Stimulated activated CD8-positive, alpha-beta memory T cell treated with anti-CD3 and anti-CD28 coated beads, Interleukin-2, amount 100 ng/mL, for 1 hour (primary cell): ENCODE measurements around the gene MSRB1.

Source experiments
- DNase-seq, 2 donors: peaks; one replicate each; pipeline ENCODE4 v3.0.0-alpha.2; 2020; ENCODE audit warnings: low read depth in 2 of 2

The MSRB1 gene, protein sequence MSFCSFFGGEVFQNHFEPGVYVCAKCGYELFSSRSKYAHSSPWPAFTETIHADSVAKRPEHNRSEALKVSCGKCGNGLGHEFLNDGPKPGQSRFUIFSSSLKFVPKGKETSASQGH

DNA sequence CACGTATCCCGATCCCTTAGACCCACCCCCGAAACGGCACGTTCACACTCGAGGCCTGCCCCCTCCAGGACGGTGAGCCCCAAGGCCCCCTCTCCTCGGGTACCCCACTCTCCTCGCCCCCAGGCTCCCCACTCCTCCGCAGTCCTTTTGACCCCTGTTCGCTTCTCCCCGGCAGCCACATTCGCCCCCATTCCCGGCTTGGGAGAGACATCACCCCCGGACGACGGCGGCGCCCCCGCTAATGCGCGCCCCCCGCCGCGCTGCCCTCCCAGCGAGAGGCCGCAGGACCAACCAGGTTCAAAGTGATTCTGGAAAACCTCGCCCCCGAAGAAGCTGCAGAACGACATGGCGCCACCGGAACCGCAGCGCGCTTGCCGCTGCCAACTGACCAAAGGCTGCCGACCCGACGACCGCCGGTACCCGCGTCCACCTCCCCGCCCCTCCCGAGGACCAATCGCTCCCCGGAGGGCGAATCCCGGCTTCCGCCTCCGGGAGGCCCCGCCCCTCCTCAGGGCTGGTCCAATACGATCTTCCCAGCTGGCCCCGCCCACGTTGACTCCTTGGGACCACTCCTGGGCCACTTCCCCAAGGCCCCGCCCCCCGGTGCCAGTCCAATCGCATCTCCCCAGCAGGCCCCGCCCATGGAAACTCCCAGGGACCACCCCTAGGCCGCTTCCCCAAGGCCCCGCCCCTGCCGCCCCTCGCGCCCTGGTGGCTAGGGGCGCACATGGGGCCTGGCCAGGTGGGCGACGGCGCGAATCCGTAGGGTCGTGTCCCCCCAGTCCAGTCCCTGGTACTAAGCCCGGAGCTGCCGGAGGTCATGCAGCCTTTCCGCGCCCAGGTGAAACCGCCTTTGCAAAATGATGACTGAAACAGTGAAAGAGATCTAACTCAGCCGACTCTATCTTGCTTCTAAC, at the start of gene MSRB1:
TSS of gene MSRB1 (minus strand) at position 390 of the 917 bp plus-strand sequence. CDS start at position 347, 43 bp downstream.
- peak; percentile 97 to 99 for DNase-seq

DNA sequence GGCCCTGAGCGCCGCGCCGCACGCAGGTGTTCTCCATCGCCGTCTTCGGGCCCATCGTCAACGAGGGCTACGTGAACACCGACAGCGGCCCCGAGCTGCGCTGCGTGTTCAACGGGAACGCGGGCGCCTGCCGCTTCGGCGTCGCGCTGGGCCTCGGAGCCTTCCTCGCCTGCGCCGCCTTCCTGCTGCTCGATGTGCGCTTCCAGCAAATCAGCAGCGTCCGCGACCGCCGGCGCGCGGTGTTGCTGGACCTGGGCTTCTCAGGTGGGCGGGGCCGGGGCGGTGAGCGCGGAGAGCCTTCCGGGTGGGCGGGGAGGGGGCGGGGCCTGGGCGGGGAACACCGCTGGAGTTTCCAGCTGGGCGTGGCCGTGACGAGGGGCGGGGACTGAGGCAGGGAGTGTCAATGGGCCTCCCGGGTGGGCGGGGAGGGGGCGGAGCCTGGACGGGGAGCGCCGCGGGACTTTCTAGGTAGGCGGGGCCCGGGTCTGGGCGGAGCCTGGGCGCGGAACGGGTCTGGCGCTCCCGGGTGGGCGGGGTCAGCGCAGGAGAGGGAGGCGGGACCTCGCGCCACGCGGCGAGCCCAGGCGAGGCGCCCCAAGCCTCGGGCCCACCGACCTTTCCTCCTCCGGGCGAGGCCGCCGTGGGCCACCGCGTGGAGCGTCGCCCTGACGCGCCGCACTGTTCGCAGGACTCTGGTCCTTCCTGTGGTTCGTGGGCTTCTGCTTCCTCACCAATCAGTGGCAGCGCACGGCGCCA, 49.1 kb upstream of the MSRB1 start:
- DNase-seq = peak; percentile 95 to 98

DNA sequence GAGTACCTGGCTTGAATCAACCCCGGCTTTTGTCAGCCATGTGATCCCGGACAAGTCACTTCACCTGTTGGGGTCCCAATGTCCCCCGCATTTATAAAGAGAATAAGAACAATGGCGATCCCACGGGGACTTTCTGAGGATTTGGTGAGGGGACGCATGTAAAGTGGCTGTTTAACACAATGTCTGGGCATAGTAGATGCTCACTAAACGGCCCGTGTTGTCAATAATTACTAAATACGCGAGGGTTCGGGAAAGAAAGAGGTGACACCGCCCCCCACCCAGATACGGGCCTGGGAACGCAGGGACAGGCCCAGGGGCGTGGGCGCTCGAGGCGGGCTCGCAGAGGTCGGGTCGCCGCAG, 48.6 kb upstream of the MSRB1 start:
- no peak for DNase-seq

DNA sequence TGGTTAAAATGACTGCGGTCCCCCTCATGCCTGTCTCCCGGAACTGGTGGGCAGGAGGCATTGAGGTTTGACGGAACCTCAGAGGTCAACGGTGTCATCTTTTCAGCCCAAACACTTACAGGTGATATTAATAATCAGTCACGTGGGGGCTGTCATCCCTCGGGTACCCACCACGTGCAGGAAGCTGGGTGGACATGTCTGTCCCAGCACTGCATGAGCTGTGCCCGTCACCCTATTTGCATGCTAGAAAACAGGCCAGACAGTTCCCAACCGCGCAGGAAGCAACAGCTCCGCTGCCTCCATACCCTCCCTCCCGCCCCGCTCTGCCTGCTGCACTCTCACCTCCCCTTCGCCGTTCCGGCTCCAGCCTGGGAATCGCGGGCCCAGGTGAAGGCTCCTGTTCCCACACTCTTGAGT, 48.1 kb upstream of the MSRB1 start:
- DNase-seq = no peak

DNA sequence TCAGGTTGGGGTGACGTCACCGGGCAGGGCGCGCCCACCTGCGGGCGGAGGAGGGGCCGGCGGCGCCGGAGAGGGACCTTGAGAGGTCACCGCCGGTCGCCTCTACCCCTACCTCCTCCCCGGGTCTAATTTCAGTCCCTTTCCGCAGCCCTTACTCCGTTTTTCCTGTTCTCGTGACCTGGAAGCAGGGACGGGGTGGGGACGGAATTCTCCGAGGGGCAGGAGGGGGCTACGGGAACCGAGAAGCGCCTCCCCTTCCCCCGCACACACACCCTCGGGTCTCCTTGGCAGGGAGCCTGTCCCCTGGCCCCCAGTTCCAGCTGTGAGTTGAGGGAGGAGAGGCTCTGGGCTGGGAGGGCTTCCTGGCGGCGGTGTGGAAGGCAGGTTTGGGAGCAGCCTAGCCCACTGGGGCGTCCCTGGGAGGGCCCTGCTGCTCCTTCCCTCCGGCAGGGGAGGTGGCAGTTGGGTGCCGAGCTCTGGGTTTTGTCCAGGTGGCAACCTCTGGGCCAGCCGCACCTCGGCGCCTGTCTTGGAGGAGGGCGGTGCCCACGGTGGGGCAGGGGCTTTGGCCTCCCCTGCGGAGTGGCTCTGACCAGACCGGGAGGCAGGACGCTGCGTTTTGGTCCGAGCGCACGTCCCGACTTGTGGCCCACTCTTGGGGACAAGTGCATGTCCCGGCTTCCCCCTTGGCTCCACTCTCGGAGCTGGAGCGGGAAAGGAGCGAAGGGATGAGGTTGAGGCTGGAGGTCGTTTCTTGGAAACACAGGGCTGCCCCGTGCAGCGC, 47.5 kb upstream of the MSRB1 start:
- peak in 1 of 2 donors; percentile 31 for DNase-seq

DNA sequence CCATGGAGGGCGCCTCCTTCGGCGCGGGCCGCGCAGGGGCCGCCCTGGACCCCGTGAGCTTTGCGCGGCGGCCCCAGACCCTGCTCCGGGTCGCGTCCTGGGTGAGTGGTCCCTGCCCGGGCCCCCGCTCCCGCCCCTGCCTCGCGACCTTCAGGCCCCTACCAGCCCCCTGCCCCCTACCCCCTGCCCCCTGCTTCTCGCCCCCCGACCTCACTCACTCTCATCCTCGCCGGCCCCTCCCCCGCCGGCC, 47.0 kb upstream of the MSRB1 start:
- DNase-seq = no peak

DNA sequence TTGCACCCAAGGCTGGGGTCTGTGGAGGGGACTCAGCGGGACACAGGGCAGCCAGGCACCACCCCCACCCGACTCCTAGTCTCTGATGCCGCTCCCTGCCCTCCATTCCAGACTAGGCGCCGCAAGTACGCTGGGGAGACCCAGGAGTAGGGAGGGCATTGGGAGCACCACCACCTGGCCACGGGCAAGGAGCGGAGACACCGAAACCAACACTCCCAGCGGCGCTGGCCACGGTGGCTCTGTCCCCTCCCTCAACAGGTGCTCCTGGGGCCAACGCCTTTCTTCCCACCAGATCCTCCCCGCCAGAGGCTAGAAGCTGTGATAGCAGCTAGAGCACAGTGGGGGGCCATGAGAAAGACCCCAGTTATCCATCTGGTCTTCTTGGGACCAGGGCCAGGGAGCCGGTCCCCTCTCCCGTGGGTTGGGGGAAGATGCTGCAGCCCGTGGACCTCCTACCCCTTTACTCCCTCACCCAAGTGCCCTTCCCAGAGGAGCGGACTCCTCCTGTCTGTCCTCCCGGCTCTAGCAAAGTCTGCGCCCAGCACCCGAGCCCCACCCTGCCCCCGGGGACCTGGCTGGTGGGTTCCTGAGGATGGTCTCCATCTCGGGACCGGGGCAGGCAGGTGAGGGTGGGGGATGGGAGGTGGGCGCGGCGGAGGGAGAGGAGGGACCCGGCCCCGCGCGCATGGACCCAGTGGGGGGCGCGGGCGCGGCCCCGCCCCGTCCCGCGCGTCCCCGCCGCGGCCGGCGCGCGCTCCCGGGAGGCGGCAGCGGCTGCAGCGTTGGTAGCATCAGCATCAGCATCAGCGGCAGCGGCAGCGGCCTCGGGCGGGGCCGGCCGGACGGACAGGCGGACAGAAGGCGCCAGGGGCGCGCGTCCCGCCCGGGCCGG, 46.5 kb upstream of the MSRB1 start, which contains the start of gene SYNGR3:
TSS of gene SYNGR3 (plus strand) at position 762 of the 892 bp plus-strand sequence. CDS start 133 bp downstream, outside the sequence.
- DNase-seq = no peak

DNA sequence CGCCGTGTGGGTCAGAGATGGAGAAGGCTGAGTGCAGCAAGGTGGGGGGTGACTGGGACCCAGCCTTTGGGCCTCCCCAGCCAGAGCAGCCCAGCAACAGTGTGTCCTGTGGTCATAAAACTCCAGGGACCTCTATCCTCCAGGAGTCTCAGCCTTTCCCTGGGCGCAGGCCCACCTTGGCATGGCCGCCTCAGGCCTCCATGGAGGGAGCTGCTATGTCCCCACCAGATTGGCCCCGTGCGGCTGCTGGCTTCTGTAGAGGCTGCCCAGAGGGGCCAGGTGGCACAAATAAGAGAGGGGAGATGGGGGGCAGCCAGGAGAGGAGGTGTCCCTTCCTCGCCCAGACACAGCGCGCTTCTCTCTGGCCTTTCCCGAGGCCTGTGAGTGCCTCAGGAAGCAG, 44.2 kb upstream of the MSRB1 start:
- DNase-seq = no peak

DNA sequence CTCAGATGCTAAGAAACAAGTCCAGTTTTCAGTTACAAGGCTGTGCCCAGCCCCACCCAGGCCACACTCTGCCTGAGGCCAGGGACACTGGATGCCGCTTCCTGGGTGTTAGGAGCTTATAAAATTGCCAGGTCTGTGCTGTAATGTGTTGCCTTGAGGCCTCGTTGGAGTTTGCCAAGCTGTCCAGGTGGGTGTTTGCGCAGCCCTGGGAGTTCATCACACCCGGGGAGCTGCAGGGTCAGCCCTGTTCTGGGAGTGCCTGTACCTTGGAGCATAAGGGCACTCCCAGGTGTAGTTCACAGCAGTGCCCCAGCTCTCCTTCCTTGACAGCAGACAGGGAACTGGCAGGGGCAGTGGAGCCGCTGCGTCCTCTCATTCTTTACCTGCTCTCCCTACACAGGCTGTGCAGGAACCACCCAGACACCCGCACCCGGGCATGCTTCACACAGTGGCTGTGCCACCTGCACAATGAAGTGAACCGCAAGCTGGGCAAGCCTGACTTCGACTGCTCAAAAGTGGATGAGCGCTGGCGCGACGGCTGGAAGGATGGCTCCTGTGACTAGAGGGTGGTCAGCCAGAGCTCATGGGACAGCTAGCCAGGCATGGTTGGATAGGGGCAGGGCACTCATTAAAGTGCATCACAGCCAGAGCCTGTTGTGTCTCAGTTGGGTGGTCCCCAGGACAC, 42.6 kb upstream of the MSRB1 start:
- DNase-seq = no peak

DNA sequence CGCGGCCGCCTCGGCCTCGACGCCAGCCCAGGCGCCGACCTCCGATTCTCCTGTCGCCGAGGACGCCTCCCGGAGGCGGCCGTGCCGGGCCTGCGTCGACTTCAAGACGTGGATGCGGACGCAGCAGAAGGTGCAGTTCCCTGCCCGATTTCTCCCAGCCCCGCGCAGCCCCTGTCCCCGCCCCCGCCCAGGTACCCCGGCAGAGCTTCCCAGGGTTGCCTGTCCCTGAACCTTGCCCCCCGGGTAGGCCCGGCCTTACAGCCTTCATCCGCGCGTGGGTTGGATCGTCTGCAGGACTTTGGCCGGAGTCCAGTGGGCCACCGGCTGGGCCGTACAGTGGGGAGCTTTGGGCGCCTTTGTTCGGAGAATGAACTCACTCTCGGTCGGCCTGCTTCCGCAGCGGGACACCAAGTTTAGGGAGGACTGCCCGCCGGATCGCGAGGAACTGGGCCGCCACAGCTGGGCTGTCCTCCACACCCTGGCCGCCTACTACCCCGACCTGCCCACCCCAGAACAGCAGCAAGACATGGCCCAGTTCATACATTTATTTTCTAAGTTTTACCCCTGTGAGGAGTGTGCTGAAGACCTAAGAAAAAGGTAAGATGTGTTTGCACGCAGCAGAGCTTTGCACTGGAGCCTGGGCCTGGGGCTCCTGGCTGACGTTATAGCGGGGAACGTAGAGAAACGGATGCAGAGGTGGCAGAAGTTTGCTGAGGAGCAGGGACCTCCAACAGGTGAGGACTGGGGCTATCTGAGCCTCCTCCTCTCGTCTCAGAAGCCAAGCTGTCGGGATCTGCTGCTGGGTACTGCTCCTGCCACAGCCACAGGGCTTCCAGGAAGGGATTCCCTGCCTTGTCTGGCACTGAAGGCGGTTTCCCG, 41.6 kb upstream of the MSRB1 start:
- no peak for DNase-seq

DNA sequence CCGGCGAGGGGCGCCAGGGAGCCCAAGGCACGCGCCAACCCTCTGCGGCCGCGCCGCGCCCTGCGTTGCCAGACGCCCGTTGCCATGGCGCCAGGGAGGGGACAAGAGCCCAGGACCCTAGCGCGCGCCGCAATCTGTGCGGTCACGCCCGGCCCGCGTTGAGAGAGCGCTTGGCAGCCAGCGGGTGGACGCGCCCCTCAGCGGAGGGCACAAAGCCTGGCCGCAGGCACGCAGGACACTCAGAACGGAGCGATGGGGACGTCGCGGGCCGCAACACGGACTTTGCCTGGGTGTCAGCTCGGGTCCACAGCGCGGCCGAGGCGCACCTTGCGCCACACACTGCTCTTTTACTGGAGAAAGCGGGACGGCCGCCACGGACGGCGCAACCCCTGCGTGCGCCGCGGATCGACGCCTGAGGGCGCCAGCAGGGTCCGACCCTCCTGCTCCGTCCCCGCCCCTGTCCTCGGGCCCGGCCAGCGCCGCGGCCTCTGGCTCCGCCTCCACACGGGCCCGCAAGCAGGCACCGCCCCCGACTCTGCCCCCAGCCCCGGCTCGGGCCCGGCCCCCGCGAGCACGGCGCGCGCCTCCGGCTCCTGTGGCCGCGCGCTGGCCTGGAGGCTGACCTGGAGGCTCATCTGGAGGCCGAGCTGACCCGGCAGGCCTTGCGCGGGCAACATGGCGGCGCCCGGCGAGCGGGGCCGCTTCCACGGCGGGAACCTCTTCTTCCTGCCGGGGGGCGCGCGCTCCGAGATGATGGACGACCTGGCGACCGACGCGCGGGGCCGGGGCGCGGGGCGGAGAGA, 40.7 kb upstream of the MSRB1 start, which contains the start of gene GFER:
TSS of gene GFER (plus strand) at position 650 of the 803 bp plus-strand sequence. CDS start at position 676, 26 bp downstream.
- DNase-seq = peak in 1 of 2 donors; percentile 31

DNA sequence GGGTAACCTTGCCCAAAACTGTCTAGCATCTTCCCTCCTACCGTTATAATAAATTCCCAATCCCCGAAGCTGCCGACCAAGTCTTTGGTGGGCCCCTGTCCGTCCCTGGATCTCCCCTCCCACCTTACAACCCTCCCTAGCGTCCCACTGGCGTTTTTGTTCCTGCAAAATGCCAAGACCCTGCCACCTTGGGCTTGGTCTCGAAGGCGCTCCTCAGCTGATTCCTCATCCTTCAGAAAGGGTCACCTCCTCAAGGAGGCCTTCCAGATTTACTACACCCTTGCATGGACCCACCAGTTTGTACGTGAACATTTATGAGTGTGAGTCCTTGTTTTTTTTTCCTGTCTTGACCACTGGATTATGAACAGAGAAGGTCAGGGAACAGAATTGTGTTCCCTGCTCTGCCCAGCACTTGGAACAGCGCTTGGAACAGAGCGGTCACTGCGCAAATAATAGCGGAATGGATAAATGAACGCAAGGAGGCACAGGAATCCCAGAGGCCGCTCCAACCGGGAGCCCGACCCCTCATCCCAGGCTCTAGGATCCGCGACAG, 40.1 kb upstream of the MSRB1 start:
- DNase-seq = no peak

DNA sequence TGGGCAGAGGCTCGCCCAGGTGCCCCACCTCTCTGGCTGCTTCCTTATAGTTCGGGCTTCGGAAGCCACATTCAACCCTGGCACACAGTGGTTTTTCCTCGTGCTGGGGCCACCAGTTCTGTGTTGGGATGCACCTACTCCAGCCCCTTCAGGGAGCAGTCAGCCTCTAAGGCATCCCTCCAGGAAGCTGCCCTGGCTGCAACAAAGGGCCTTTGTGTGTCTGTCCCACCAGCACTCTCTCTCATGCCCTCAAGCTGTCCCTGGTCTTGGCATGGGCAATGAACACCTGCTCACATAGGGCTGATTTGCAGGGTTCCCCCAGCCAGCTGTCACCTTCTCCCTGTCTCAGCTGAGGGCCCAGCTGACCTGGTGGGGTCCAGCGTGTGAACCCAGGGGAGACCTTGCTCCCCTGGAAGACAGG, 39.0 kb upstream of the MSRB1 start:
- DNase-seq = no peak

DNA sequence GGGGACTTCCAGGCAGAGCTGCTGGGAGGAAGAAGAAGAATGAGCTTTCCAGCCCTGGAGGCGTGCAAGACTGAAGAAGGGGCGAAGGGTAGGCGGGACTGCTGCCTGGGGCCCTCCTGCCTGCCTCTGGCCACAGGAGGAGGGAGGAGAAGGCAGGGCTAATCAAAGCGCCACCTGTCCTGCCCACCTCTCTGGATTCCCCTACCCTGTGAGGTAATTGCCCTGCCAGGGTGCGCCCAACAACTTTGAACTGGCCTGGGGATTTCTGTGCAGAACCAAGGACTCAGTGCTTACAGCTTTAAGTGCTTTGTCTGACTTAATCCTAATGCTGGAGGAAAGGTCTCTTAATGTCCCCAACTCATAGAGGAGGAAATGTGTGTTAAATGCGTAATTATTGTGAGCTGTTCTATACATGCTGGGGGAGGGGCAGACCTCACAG, 38.4 kb upstream of the MSRB1 start, which contains the start of gene NOXO1:
TSS of gene NOXO1 (minus strand) at position 72 of the 439 bp plus-strand sequence. CDS start 290 bp downstream, outside the sequence.
- no peak for DNase-seq

DNA sequence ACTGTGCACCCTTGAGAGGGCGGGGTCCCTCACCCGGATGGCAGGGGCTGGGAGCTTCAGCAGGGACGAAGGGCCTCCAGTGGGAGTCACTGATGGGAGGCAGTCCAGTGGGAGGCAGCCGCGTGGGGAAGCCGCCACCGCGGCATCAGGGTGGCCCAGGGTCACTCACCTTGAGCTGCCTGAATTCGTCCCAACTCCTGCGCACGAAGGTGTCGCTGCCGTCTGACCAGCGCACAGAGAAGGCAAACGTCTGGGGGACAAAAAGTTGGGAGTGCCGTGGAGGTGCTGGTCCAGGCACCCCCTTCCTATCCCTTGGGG, 37.7 kb upstream of the MSRB1 start:
- DNase-seq = no peak

DNA sequence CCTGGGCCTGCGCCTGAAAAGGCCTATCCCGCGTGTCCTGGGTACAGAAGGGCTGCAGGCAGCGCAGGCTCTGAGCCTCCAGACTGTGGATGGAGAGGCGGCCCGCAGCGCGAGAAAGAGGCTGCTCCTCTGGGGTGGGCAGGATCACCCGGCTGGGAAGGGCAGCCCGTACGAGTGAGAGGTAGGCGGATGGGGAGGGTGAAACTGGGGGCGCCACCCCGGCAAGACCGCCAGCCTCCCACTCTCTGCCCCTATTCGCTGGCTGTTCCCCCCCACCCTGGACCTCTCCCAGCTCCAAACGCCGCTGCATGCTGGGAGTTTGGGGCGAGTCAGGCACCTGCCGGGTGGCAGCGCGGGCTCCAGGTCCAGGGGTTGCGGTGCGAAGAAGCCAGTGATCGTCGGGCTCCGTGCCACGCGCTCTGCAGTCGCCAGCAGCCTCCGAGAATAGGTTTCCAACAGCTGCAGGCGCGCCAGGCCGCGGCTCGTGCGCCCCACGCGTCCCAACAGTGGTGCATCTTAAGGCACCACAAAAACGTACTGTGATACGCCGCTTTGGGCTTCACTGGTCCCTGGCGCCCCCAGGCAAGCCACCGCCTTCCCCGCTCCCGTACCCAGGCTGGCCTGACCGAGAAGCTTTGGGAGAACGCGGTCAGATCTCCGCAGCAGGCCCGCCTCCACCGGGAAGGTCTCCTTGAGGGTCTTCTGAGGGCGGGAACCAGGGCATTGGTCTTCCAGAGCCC, 37.2 kb upstream of the MSRB1 start:
- no peak for DNase-seq
